Measurements from ENCODE around the gene PIEZO2.

Gene PIEZO2

GRCh38 chr18:11035814-11036495, 113.4 kb downstream of the PIEZO2 start:
- no peak overlapping the region for H2BK15ac ChIP-seq (ENCODE audit: low read depth, poor library complexity, severe bottlenecking)
- H3K9ac ChIP-seq (ENCODE audit: low read length), result no peak overlapping the region
- no peak overlapping the region for H3K27ac ChIP-seq (ENCODE audit: low read length, poor library complexity, severe bottlenecking)
- no peak overlapping the region for H2BK5ac ChIP-seq (ENCODE audit: low read depth, low read length, poor library complexity, severe bottlenecking)
- WGBS, result 84% methylated on average over 1 of the region's 3 CpGs
- no peak overlapping the region for H3K4me2 ChIP-seq (ENCODE audit: low read length, poor library complexity, severe bottlenecking)
- no peaks in the 10 kb centered on the region for H3K4me1 ChIP-seq (ENCODE audit: control insufficient read depth, insufficient read depth, low read depth, low read length)
- H2AFZ ChIP-seq (ENCODE audit: low read depth, low read length), result no peak overlapping the region
- H3K27me3 ChIP-seq (ENCODE audit: control insufficient read depth in 1 of 2, insufficient read depth in 1 of 2, low read length in 2 of 2), result no peaks in the 10 kb centered on the region
- H4K8ac ChIP-seq (ENCODE audit: low read length), result no peak overlapping the region
- no peak overlapping the region for H2AK5ac ChIP-seq (ENCODE audit: low read length, severe bottlenecking)
- no peak overlapping the region for H3K14ac ChIP-seq (ENCODE audit: low read length in 2 of 2)
- peak overlapping the region in 1 of 2 experiments; percentile 46 for H3K18ac ChIP-seq (ENCODE audit: low read depth in 1 of 2, low read length in 2 of 2)
- no peak overlapping the region for H3K23ac ChIP-seq (ENCODE audit: low read length in 2 of 2)
- DNase-seq, result no peak
- no peaks in the 10 kb centered on the region for H3K36me3 ChIP-seq (ENCODE audit: control insufficient read depth in 1 of 2, insufficient read depth in 2 of 2, low read depth in 1 of 2, low read length in 2 of 2)
- no peak overlapping the region for H2BK120ac ChIP-seq (ENCODE audit: low read depth, low read length)
- peak overlapping the region in 1 of 2 experiments; percentile 13 for H3K4ac ChIP-seq (ENCODE audit: low read depth in 1 of 2, low read length in 2 of 2)
- H3K79me1 ChIP-seq (replicated peaks; ENCODE audit: low read length, poor library complexity, severe bottlenecking), result no peaks in the 10 kb centered on the region
- H3K4me3 ChIP-seq (ENCODE audit: insufficient read depth in 1 of 2, low read depth in 1 of 2, low read length in 2 of 2), result no peak overlapping the region
- H3K9me3 ChIP-seq (ENCODE audit: control insufficient read depth, low read length), result no peaks in the 10 kb centered on the region
- no peak overlapping the region for H2BK12ac ChIP-seq (ENCODE audit: low read length in 2 of 2)
- peak overlapping the region; percentile 44 for H4K91ac ChIP-seq (ENCODE audit: low read length)

- no peak overlapping the region for H3K4me2 ChIP-seq (ENCODE audit: low read length, poor library complexity, severe bottlenecking)
- H2BK15ac ChIP-seq (ENCODE audit: low read depth, poor library complexity, severe bottlenecking), result no peak overlapping the region
- H2BK120ac ChIP-seq (ENCODE audit: low read depth, low read length), result no peak overlapping the region
- H3K27ac ChIP-seq (ENCODE audit: low read length, poor library complexity, severe bottlenecking), result no peak overlapping the region
- H3K4ac ChIP-seq (ENCODE audit: low read depth in 1 of 2, low read length in 2 of 2), result no peak overlapping the region
- no peak overlapping the region for H4K91ac ChIP-seq (ENCODE audit: low read length)
- no peak overlapping the region for H3K14ac ChIP-seq (ENCODE audit: low read length in 2 of 2)
- DNase-seq, result no peak
- H3K4me3 ChIP-seq (ENCODE audit: insufficient read depth in 1 of 2, low read depth in 1 of 2, low read length in 2 of 2), result no peak overlapping the region
- H4K8ac ChIP-seq (ENCODE audit: low read length), result no peak overlapping the region
- H3K9me3 ChIP-seq (ENCODE audit: control insufficient read depth, low read length), result no peaks in the 10 kb centered on the region
- no peak overlapping the region for H3K9ac ChIP-seq (ENCODE audit: low read length)
- H2AFZ ChIP-seq (ENCODE audit: low read depth, low read length), result no peak overlapping the region
- no peak overlapping the region for H2AK5ac ChIP-seq (ENCODE audit: low read length, severe bottlenecking)
- H3K4me1 ChIP-seq (ENCODE audit: control insufficient read depth, insufficient read depth, low read depth, low read length), result no peaks in the 10 kb centered on the region
- H2BK12ac ChIP-seq (ENCODE audit: low read length in 2 of 2), result no peak overlapping the region
- H2BK5ac ChIP-seq (ENCODE audit: low read depth, low read length, poor library complexity, severe bottlenecking), result no peak overlapping the region
- H3K27me3 ChIP-seq (ENCODE audit: control insufficient read depth in 1 of 2, insufficient read depth in 1 of 2, low read length in 2 of 2), result no peaks in the 10 kb centered on the region
- WGBS, result 95% methylated on average over 2 of the region's 2 CpGs
- no peaks in the 10 kb centered on the region for H3K36me3 ChIP-seq (ENCODE audit: control insufficient read depth in 1 of 2, insufficient read depth in 2 of 2, low read depth in 1 of 2, low read length in 2 of 2)
- no peak overlapping the region for H3K18ac ChIP-seq (ENCODE audit: low read depth in 1 of 2, low read length in 2 of 2)
- H3K23ac ChIP-seq (ENCODE audit: low read length in 2 of 2), result no peak overlapping the region
- no peaks in the 10 kb centered on the region for H3K79me1 ChIP-seq (replicated peaks; ENCODE audit: low read length, poor library complexity, severe bottlenecking)
Observed at GRCh38 chr18:11035376-11035775, 114.0 kb downstream of the PIEZO2 start.

GRCh38 chr18:11034884-11035283, 114.5 kb downstream of the PIEZO2 start:
- Histone ChIP-seq H2BK120ac (ENCODE audit: low read depth, low read length) (no peak overlapping the region), H3K79me1 (replicated peaks; ENCODE audit: low read length, poor library complexity, severe bottlenecking) (no peaks in the 10 kb centered on the region), H2BK15ac (ENCODE audit: low read depth, poor library complexity, severe bottlenecking) (no peak overlapping the region), H3K27ac (ENCODE audit: low read length, poor library complexity, severe bottlenecking) (no peak overlapping the region), H3K4me2 (ENCODE audit: low read length, poor library complexity, severe bottlenecking) (no peak overlapping the region), H3K36me3 (ENCODE audit: control insufficient read depth in 1 of 2, insufficient read depth in 2 of 2, low read depth in 1 of 2, low read length in 2 of 2) (no peaks in the 10 kb centered on the region), H2AFZ (ENCODE audit: low read depth, low read length) (no peak overlapping the region), H3K4me3 (ENCODE audit: insufficient read depth in 1 of 2, low read depth in 1 of 2, low read length in 2 of 2) (no peak overlapping the region), H3K9me3 (ENCODE audit: control insufficient read depth, low read length) (no peaks in the 10 kb centered on the region), H3K27me3 (ENCODE audit: control insufficient read depth in 1 of 2, insufficient read depth in 1 of 2, low read length in 2 of 2) (no peaks in the 10 kb centered on the region), H3K9ac (ENCODE audit: low read length) (no peak overlapping the region), H3K18ac (ENCODE audit: low read depth in 1 of 2, low read length in 2 of 2) (peak overlapping the region in 1 of 2 experiments; percentile 55), H4K91ac (ENCODE audit: low read length) (no peak overlapping the region), H4K8ac (ENCODE audit: low read length) (no peak overlapping the region), H3K4ac (ENCODE audit: low read depth in 1 of 2, low read length in 2 of 2) (no peak overlapping the region), H3K23ac (ENCODE audit: low read length in 2 of 2) (no peak overlapping the region), H2AK5ac (ENCODE audit: low read length, severe bottlenecking) (no peak overlapping the region), H2BK12ac (ENCODE audit: low read length in 2 of 2) (peak overlapping the region in 1 of 2 experiments; percentile 4), H3K4me1 (ENCODE audit: control insufficient read depth, insufficient read depth, low read depth, low read length) (no peaks in the 10 kb centered on the region), H3K14ac (ENCODE audit: low read length in 2 of 2) (no peak overlapping the region), H2BK5ac (ENCODE audit: low read depth, low read length, poor library complexity, severe bottlenecking) (no peak overlapping the region)
- peak; percentile 63 for DNase-seq
- WGBS, result 58% methylated on average over 4 of the region's 4 CpGs

- H3K27ac ChIP-seq (ENCODE audit: low read length, poor library complexity, severe bottlenecking), result no peak overlapping the region
Observed at GRCh38 chr18:11033503-11033902, 115.9 kb downstream of the PIEZO2 start.

More at GRCh38 chr18:11033503-11033902, 115.9 kb downstream of the PIEZO2 start:
- Histone ChIP-seq H2AFZ (ENCODE audit: low read depth, low read length) (no peak overlapping the region), H2AK5ac (ENCODE audit: low read length, severe bottlenecking) (no peak overlapping the region), H4K91ac (ENCODE audit: low read length) (no peak overlapping the region), H3K23ac (ENCODE audit: low read length in 2 of 2) (no peak overlapping the region), H3K18ac (ENCODE audit: low read depth in 1 of 2, low read length in 2 of 2) (no peak overlapping the region), H3K79me1 (replicated peaks; ENCODE audit: low read length, poor library complexity, severe bottlenecking) (no peaks in the 10 kb centered on the region), H4K8ac (ENCODE audit: low read length) (no peak overlapping the region), H3K9me3 (ENCODE audit: control insufficient read depth, low read length) (no peaks in the 10 kb centered on the region), H2BK12ac (ENCODE audit: low read length in 2 of 2) (no peak overlapping the region), H2BK5ac (ENCODE audit: low read depth, low read length, poor library complexity, severe bottlenecking) (no peak overlapping the region), H3K36me3 (ENCODE audit: control insufficient read depth in 1 of 2, insufficient read depth in 2 of 2, low read depth in 1 of 2, low read length in 2 of 2) (no peaks in the 10 kb centered on the region), H2BK15ac (ENCODE audit: low read depth, poor library complexity, severe bottlenecking) (no peak overlapping the region), H3K4me3 (ENCODE audit: insufficient read depth in 1 of 2, low read depth in 1 of 2, low read length in 2 of 2) (no peak overlapping the region), H3K9ac (ENCODE audit: low read length) (no peak overlapping the region), H3K4me1 (ENCODE audit: control insufficient read depth, insufficient read depth, low read depth, low read length) (no peaks in the 10 kb centered on the region), H3K27me3 (ENCODE audit: control insufficient read depth in 1 of 2, insufficient read depth in 1 of 2, low read length in 2 of 2) (no peaks in the 10 kb centered on the region), H3K4ac (ENCODE audit: low read depth in 1 of 2, low read length in 2 of 2) (no peak overlapping the region), H2BK120ac (ENCODE audit: low read depth, low read length) (no peak overlapping the region), H3K4me2 (ENCODE audit: low read length, poor library complexity, severe bottlenecking) (no peak overlapping the region), H3K14ac (ENCODE audit: low read length in 2 of 2) (no peak overlapping the region)
- WGBS, result 92% methylated on average over 8 of the region's 8 CpGs
- DNase-seq, result no peak

Measured in mesenchymal stem cell (in vitro differentiated cells and primary cell).